ENCODE data around the gene GPR137.
"Not testable (repeated sequence)": the region's sequence is repeated elsewhere in the genome, so short reads cannot be mapped to it uniquely, and the experiment has no call there.

The GPR137 gene

DNA sequence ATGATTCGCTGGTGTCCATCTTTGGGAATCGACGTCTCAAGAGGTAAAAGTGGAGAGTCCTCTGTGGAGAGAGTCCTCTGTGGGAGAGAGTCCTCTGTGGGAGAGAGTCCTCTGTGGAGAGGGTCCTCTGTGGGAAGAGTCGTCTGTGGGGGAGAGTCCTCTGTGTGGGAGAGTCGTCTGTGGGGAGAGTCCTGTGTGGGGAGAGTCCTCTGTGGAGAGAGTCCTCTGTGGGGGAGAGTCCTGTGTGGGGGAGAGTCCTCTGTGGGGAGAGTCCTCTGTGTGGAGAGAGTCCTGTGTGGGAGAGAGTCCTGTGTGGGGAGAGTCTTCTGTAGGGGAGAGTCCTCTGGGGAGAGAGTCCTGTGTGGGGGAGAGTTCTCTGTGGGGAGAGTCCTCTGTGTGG is 35.4 kb downstream of the GPR137 start:
- DNase-seq (ENCODE audit: low read depth in 2 of 2) = no peak

- no peak for DNase-seq (ENCODE audit: low read depth in 2 of 2)
These were observed 35.9 kb downstream of the GPR137 start for GRCh38 chr11:64321533-64321932.

DNA sequence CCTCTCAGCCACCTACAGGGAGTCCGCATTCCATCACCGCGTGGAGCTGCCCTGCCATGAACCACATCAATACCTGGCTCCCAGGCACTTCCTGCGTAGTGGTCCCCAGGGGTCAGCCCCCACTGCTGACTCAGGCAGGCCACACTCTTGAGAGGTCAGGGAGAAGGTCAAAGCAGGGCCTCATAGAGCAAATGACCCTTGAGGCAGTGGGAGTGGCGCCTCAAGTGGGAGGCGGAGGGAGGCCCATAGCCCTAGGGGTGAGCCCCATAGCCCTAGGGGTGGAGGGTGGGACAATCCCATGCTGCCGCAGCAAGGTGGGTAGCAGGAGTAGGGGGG is 37.2 kb downstream of the GPR137 start:
- DNase-seq (ENCODE audit: low read depth in 2 of 2) = no peak

GRCh38 chr11:64323373-64323772 is 37.7 kb downstream of the GPR137 start:
- no peak for DNase-seq (ENCODE audit: low read depth in 2 of 2)

DNA sequence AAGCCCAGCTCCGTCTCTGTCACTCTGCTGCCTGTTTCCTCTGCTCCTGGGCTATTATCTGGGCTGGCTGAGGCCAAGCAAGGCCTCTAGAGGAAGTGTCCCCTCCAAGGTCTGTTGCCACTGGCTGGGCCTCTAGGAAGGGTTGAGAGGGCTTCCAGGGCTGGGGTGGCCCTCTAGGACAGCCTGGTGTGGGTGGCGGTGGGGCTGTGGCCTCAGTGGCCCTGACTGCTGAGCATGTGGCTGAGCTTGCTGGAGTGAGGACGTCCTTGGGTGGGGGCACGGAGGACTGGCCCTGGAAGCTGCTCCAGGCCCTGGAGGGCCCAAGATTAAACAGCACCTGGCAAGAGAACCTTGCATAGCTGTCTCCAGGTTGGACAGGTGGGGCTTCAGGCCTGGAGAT is 38.3 kb downstream of the GPR137 start:
- DNase-seq (ENCODE audit: low read depth in 2 of 2) = not testable (repeated sequence)

- no peak for DNase-seq (ENCODE audit: low read depth in 2 of 2)
These were observed 39.2 kb downstream of the GPR137 start for GRCh38 chr11:64324692-64325469.

GRCh38 chr11:64327375-64327774 is 41.7 kb downstream of the GPR137 start:
- no peak for DNase-seq (ENCODE audit: low read depth in 2 of 2)

GRCh38 chr11:64327993-64328392 is 42.3 kb downstream of the GPR137 start:
- no peak for DNase-seq (ENCODE audit: low read depth in 2 of 2)

- DNase-seq (ENCODE audit: low read depth in 2 of 2) = no peak
These were observed 45.2 kb downstream of the GPR137 start for GRCh38 chr11:64330888-64331287.

GRCh38 chr11:64331569-64332371 is 46.1 kb downstream of the GPR137 start:
- peak; percentile 50 to 68 for DNase-seq (ENCODE audit: low read depth in 2 of 2)

DNA sequence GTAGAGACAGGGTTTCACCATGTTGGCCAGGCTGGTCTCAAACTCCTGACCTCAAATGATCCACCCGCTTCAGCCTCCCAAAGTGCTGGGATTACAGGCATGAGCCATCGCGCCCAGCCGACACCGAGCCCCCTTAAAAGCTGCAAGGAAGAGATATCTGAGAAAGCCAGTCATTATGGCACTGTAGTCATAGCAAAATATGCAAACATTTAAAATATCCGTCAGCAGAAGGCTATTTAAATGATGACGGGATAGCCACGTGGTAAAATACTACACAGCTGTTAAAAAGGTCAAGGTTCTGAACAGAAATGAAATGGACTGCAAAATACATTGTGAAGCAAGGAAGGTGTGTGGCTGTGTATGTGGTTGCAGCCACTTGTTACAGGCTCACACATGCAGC is 47.9 kb downstream of the GPR137 start:
- no peak for DNase-seq (ENCODE audit: low read depth in 2 of 2)

- DNase-seq (ENCODE audit: low read depth in 2 of 2) = no peak
These were observed 49.4 kb downstream of the GPR137 start for GRCh38 chr11:64334764-64335735.

GRCh38 chr11:64337538-64338249 is 52.0 kb downstream of the GPR137 start:
- no peak for DNase-seq (ENCODE audit: low read depth in 2 of 2)

DNA sequence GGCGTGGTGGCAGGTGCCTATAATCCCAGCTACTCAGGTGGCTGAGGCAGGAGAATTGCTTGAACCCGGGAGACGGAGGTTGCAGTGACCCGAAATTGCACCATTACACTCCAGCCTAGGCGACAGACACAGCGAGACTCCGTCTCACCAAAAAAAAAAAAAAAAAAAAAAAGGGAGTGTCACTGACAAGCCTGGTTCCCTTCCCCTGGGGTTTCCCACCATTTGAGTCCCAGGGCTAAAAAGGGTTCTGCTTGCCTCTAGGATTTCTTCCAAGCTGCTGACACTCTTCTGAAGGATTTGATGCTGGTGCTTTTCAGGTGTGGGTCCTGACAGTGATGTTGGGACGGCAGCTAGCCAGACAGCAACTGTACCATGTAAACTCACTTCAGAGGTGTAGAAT is 53.1 kb downstream of the GPR137 start:
- DNase-seq (ENCODE audit: low read depth in 2 of 2) = no peak
